GOT3 (cell line): ENCODE data around the gene E4F1.
A peak's percentile ranks its signal among the peaks of the same experiment; 100 is the strongest.

Experiments used
- DNase-seq: peaks from one replicate; lab custom pipeline; 2025; ENCODE audit warnings: mixed read lengths; lab: John Stamatoyannopoulos, UW

Gene E4F1

GRCh38 chr16:2223221-2223941, at the start of gene E4F1:
E4F1 (plus strand) TSS chr16:2223591; CDS start chr16:2223614, 23 bp downstream.
- DNase-seq, result peak; percentile 96

- no peak for DNase-seq
These were observed 49.5 kb upstream of the E4F1 start for GRCh38 chr16:2173916-2174315.

GRCh38 chr16:2174396-2175131, 48.8 kb upstream of the E4F1 start:
- DNase-seq, result no peak

GRCh38 chr16:2175454-2175853, 47.9 kb upstream of the E4F1 start:
- DNase-seq, result no peak

GRCh38 chr16:2176047-2176446, 47.3 kb upstream of the E4F1 start:
- DNase-seq, result no peak

- DNase-seq, result no peak
These were observed 46.3 kb upstream of the E4F1 start for GRCh38 chr16:2177101-2177500.

GRCh38 chr16:2177561-2177960, 45.8 kb upstream of the E4F1 start:
- no peak for DNase-seq

GRCh38 chr16:2178321-2179106, 44.9 kb upstream of the E4F1 start:
- DNase-seq, result no peak

- DNase-seq, result no peak
These were observed 44.3 kb upstream of the E4F1 start for GRCh38 chr16:2179107-2179501.

- no peak for DNase-seq
These were observed 43.8 kb upstream of the E4F1 start for GRCh38 chr16:2179576-2179975.

GRCh38 chr16:2180461-2180860, 42.9 kb upstream of the E4F1 start:
- DNase-seq, result no peak

- no peak for DNase-seq
These were observed 42.1 kb upstream of the E4F1 start for GRCh38 chr16:2180962-2181923.

GRCh38 chr16:2181952-2182351, 41.4 kb upstream of the E4F1 start:
- DNase-seq, result no peak

GRCh38 chr16:2183671-2184070, 39.7 kb upstream of the E4F1 start:
- no peak for DNase-seq

GRCh38 chr16:2184346-2184745, 39.0 kb upstream of the E4F1 start:
- DNase-seq, result no peak

- no peak for DNase-seq
These were observed 38.4 kb upstream of the E4F1 start for GRCh38 chr16:2184962-2185361.

GRCh38 chr16:2186064-2186463, 37.3 kb upstream of the E4F1 start:
- no peak for DNase-seq

GRCh38 chr16:2186505-2186904, 36.9 kb upstream of the E4F1 start:
- DNase-seq, result no peak

GRCh38 chr16:2187212-2187611, 36.2 kb upstream of the E4F1 start:
- DNase-seq, result no peak

GRCh38 chr16:2188395-2188794, 35.0 kb upstream of the E4F1 start:
- DNase-seq, result no peak

- no peak for DNase-seq
These were observed 34.0 kb upstream of the E4F1 start for GRCh38 chr16:2189252-2189893.
